NOMO-1 treated with dmso at 0.1 percent for 144 hours (cell line): Measurements from ENCODE around the gene AUTS2.

Experiments used
- DNase-seq: peaks from one replicate; lab custom pipeline; 2025; ENCODE audit not compliant: unreplicated experiment; lab: John Stamatoyannopoulos, UW

Gene AUTS2

DNA sequence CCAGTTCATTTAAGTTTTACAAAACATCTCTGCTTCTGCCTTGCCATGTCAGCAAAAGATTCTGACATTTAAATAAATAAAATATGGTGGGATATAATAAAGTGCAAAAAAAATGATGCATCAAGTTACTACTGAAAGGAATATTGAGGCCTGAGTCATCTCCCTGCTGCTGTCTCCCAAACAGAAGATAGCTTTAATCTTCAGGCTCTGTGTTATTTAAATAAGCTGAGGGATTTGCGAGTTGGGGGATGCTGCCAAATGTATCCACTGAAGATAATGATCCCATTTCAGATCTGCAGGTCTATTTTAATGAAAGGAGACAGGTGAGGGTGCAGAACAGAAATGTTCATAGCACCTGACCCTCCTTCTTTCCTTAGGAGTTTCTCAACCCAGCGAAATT, 720.8 kb downstream of the AUTS2 start:
- no peak for DNase-seq

DNA sequence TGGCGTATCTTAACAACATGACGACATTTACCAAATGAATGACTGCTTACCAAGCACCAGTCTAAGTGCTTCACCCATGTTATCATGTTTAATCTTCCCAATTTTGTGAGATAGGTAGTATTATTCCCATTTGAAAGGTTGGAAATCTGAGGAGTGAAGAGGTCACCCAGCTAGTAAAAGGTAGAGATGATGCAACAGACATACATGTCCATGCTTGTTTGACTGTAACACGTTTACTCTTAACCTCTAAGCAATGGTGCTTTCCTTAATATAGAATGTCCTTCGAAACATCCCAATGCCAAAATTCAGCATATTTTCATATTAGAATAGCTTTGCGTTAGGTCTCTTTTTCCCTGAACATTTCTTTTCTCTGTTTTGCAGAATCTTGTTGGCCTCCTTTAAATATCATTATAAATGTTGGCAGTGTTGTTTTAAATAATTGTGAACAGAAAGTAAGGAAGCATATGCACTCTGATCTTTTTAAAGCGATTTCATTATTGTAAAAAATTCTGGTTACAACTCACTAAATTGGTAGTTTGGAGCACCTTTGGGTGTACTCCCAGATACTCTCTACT, 722.8 kb downstream of the AUTS2 start:
- no peak for DNase-seq

DNA sequence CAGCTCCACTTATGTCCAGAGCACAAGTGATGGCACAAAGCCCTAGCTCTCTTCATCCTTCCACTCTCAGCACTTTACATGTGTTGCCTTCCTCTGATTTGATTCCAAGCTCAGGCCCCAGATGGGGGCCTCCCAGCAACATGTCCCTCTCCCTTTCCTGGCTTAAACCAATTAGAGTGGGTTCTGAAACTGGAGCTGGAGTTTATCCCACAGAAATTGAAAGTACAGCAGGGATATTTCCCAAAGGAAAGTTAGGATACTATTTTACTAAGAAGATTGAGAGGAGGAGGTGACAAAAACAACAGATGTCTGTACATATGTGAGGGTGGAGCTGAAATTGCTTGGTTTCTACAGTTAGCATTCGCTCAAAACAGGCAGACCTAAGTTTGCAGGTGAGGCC, 724.6 kb downstream of the AUTS2 start:
- no peak for DNase-seq

DNA sequence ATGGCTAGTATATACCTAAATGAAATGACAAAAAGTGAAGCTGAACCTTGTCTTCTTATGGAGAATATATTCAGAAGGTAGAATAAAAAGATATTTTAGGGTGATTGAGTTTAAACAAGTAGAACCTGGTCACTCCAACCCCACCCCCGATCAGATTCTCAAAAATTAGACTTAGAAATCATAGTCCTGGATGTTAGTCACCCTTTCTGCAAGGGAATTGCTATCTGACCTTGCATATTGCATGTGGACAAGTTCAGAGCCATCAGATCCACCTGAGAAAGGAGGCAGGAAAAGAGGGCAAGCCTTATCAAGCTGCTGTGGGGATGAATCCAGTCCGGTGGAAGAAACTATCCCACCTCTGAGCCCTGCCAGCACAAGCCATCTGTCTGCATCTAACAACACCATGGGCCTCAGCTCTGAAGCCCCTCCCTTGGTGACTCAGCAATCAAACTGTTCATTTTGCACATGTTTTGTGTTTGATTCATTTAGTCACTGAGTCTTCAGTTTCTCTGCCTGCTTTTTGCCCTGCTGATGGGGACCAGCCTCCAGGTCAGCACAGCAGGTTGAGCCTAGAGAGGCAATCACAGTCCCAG, 727.3 kb downstream of the AUTS2 start:
- no peak for DNase-seq

DNA sequence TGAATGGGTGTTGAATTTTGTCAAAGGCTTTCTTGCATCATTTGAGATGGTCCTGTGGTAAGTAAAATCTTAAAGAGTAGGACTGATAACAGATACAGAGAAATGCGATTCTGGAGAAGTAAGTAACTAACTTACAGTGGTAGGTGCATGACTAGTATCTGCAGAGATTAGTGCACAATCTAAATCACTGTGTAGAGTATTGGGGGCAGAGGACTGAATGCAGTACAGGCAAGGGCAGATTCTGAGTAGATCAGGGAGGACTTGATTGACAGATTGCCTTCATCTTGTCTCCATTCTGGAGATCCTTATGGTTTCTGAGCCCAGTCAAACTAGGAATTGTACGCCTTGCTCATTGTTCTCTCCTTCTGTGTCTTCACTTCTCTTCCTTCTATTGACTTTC, 736.0 kb downstream of the AUTS2 start:
- no peak for DNase-seq

DNA sequence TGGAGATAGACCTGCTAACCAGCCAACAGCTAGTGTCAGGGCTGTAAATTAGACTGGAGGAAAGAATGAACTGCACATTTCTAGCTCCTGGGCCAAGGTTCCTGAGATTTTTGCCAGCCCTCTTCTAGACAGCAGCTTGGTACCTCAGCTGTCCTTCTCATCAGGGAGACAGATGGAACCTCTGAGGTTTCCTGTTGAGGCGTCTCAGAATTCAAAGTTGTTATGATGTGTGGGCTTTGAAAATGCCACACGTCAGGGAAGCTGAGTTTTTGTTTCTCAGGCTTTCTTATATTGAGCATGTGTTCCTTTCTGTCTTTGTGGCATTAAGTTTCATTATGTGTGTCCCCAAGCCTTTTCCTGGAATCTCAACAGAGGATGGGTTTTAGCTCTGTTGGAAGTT, 736.6 kb downstream of the AUTS2 start:
- DNase-seq, result no peak

DNA sequence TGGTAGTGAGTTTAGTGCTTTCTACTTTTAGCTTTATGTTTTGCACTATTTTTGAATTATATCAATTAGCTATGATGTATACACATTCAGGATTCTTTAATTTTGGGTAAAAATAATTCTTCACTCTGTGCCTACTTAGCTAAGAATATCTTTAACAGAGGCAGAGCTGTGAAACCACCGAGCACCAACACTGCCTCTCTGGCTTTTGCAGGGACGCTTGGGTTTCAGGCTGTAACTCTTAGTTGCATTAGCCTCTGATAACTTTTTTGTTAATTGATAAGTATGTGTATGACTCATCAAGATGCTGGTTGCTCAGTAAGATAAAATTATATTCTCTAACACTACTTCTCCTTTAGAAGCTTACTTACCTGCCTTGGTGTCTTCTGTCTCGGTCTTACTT, 738.3 kb downstream of the AUTS2 start:
- no peak for DNase-seq

DNA sequence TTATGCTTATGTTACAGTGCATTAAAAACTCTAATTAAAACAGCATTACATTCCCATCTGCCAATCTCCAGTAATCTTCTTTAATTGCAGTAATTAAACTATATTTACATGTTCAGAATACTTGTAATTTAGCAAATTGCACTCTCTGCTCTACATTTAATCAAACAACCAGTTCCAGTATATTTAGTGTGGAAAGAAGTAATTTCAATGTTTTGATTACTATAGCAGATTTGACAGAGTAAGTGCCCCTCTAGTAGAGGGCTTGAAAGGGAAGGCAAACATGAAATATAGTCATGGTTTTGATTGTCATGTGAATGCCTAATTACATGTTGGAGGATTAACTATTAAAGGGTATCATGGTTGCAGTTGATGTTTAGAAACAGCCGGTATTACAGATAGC, 739.7 kb downstream of the AUTS2 start:
- no peak for DNase-seq

DNA sequence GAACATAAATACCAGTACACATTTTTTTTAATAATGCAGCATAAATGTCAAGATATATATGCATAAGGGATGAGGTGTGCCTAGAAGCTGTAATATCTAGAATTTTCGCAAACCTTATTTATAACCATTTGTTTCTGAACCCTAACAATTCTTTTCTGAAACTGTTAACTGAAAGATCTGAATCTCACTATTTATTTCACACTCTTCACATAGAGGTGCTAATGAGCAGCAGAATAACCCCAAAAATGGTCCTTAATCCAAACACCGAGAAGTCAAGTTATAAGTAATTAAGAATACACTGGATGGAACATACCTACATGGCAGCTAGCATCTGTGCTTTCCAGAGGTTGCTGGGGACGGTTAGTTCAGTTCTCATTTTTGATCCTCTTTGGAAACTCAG, 742.0 kb downstream of the AUTS2 start:
- no peak for DNase-seq

DNA sequence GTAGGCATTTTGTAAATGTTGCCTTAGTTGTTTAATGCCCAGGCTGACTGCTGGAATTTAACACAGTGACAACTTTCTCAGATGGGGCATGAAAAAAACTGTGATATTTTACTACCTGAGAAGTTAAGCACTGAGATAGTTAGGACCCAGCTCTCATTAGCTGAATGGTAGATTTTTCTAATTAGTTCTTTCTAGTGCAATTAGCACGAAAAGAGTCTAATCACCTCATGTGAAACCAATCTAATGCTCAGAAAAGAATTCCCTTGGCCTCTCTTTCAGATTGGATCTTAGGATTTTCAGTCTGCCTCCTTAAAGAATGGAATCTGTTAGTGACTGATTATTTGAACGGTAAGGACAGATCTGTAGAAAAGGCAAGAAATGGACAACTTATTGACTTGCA, 743.2 kb downstream of the AUTS2 start:
- no peak for DNase-seq

DNA sequence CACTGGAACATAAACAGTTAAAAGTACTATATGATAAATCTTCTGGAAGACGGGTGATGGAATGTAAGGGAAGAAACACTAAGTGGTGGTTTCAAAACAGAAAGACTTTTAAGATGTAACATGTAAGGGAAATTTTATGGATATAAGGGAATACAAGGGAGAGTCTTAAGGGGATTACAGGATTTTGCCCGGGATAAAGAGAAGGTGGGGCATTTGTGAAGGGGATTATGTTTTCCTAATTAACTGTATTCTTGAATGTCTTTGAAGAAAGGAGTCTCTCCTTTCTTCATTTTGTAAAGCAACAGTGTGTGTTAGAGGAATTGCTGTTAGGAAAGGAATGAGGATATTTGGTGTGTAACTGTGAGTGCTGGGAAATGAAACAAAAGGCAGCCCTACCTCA, 745.2 kb downstream of the AUTS2 start:
- no peak for DNase-seq

DNA sequence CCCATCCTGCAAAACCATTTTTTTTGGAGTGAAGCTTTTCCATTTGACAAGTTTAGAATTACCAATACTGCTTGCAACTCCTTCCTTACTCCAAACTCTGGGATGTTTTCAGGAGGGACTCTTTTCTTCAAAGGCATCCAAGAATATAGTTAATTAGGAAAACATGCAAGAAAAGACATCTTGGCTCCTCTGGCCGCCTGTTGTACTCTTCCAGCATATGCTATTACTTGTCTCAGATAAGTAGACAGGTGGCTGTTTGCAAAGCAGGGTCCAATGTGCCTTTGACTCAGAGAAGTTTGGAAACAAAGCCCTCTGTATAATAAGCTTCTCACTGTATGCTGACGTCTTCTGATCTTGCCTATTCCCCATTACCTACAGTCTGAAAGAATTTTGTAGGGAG, 746.5 kb downstream of the AUTS2 start:
- DNase-seq, result no peak

DNA sequence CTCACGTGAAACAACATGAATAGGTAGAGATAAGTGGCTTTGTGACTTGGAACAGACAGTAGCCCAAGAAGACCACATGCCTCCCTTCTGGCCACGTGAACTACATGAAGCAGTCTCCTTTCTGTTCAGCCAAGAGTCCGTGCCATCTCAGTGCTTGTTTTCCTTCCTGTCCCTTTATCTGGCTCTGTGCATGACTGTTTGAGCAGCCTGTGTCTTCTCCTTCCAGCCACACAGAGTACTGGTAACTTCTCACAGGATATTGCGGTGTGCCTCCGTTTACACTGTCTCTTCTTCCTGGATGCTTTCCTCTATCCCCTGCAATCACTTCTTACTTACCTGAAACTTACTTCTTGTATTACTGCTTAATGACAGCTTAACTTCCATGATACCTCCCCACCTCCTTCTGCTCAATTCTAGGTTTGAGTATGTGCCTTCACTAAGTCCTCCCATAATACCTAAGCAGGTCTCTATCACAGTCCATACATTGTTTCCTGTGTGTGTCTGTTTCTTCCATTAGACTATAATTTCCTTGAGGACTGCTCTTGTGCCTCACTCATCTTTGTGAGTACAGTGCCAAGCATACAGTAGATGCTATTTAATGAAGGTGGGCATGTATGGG, 748.7 kb downstream of the AUTS2 start:
- DNase-seq, result no peak

DNA sequence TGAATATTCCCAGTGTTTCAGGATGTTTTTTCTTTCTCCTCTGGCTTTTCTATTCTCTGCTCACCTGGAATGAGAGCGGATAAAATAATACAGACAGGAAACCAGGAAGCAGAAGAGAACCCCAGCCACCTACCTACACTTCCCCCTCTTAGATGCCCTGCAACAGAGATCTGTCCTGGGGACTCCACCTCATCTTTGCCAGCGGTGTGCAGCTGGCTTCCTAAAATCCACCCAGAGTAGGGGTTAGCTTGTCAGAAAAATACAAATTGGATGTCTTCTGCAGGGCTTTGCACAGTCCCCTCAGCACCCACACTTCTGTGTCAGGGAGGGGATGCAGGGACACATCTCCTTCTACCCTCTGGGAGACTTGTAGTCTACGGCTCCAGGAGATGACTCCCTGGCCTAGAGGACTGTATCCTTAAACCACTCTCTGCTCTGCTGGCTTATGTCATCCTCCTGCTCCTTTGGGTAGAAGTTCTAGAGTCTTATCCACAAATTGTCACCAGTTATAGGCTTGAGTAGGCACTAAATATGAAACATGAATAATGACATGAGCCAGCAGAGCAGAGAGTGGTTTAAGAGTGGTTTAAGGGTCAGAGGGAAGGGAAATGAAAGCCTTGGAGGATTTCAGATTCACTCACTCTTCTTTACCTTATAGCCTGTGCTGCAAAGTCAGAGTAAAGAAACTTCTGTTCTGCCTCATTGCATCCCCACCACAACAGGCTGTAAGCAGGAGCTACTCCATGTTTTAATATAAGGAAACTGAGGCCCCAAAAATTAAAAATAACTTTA, 749.4 kb downstream of the AUTS2 start:
- no peak for DNase-seq

DNA sequence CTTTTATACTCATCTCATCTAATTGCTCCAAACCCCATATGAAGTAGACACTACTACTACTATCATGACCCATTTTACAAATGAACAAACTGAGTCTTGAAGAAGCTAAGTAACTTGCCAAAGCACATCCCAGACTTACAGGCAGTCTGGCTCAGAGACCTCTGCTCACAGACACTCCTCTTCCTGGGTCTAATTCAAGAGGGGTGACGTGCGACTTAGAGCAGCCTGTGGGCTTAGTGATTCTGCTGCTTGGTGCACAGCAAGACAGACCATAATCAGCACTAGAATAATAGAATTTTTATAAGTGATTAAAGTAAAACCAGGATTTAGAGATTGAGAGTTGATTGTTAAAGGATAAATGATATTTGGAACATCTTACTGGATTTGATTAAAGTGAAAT, 750.8 kb downstream of the AUTS2 start:
- no peak for DNase-seq

DNA sequence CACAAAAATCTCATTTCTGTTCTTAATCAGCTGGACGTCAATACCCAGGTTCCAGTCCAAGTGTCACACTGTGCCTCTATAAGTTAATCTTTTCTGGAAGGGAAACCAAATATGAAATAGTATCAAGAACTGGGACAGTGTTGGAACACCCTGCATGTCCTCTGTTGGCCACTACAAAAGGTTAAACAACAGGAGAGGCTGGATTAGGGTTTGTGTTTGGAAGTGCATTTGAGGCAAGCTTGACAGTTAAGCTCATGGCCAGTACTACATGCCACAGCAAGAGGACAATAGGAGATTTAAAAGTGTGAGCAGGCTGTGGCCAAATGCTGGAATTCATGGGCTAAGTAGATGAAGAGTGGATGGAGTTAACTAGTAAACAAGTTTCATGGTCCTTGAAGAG, 751.5 kb downstream of the AUTS2 start:
- DNase-seq, result no peak

DNA sequence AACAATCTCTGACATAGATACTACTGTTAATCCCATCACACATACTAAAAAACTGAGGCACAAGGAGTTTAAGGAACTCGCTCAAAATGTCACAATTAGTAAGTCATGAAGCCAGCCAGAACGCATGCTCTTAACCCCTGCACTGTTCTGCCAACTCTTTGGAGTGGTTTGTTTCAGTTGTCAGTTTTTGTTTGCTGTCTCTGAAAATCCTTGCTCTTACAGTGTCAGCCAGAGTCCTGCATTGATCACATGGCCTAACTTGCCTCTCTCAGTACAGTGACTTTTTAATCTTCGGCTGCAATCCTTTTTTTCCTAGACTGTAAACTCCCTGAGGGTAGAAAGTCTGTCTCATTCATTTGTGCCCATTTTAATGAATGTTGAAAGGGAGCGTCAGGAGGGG, 753.8 kb downstream of the AUTS2 start:
- DNase-seq, result no peak

DNA sequence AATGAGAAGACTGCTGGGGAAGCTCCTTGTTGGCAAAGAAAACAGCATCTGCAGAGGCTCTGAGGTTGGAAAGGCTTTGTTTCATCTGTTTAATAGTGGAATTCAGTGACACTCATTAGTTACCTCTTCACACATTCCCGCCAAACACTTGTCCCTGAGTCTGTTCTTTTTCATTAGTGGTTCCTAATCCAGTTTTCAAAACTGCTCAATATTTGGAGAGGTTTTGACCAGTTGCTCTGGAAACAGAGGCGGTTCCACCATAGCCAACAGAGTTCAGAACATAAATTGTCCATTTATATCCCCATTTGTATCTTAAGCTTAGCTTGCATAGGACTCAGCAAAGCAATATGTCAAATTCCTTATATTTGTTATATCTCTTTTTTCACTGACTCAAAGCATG, 754.6 kb downstream of the AUTS2 start:
- no peak for DNase-seq

DNA sequence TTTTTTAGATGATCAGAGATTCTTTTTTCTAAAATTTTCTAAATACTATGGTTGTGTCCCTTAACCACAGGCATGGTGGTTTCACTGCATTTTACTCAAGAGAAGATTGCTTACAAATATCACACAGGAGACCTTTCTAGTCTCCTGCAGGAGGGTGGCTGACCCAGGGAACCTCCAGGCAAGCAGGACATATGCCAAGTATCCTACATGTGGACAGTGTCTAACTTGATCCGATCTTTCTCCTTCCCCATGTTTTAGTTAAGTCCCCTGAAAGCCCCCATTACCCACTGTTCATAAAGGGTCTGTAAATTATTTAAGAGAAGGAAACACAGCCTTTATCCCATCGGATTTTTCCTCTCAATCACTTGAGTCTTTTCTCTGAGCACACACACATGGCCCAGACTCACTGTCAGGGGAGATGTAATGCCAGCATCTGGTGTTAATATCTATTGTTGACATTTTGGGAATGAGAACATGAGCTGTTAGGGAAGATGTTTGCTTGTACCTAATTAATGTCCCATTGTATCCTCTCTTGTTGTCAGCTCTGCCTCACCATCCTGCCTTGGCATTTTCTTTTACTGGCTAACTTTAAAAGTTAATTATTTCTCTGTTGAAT, 755.2 kb downstream of the AUTS2 start:
- no peak for DNase-seq

DNA sequence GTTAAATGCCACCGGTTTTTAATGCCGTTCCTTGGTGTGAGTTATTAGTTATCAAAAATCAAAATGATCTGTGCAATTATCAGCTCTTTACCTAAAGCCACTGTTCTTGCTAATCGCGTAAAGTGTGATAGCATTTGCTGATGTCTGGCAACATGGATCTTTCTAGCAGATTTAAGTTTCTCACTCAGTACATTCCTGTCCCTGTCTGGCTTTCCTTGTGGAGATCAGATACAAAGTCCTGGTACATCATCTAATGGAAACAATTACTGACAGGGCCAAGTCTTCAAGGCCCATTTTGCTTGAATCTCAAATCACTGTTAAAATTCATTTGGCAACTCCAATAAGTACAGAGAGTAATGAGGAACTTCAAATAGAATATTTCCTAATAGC, 755.7 kb downstream of the AUTS2 start:
- DNase-seq, result no peak

DNA sequence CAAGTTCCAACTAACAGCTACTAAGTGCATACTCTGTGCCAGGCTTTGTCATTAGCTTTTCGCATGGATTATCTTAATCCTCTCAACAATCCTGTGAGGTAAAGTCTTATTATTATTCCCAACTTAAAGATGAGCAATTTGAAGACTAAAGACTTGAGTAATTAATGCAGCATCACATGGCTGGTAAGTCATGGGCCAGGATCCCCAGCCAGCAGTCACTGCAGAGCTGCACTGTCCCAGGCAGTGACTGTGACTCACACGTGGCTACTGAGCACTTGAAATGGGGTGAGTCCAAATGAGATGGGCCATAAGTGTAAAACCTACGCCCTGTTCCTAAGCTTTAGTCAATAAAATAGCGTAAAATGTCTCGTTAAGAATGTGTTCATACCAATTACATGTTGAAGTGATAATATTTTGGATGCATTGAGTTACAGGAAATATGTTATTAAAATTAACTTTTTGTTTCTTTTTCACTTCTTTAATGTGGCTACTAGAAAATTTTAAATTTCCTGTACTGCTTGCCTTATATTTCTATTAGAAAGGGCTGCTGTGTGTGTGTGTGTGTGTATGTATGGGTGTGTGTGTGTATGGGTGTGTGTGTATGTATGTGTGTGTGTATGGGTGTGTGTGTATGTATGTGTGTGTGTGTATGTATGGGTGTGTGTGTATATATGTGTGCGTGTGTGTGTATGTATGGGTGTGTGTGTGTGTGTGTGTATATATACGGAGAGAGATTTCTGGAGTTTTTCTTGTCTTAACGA, 756.3 kb downstream of the AUTS2 start:
- DNase-seq, result no peak
